LNCaP clone FGC (cell line): ENCODE results near the gene SGMS1.

Experiments
- DNase-seq: peaks from one replicate; pipeline ENCODE4 v3.0.0-alpha.2; 2011; ENCODE audit warnings: low read depth
- H3K4me3 ChIP-seq: 2 replicates; pipeline ENCODE4 v1.5.1; 2011; ENCODE audit warnings: mild to moderate bottlenecking, low read depth, low read length, control low read depth
- CTCF ChIP-seq: IDR thresholded peaks from 2 replicates; pipeline ENCODE4 v1.5.1; 2012; ENCODE audit warnings: mild to moderate bottlenecking; ENCODE audit not compliant: control insufficient read depth, insufficient read depth; ENCODE audit errors: extremely low read depth

The SGMS1 gene

GRCh38 chr10:50260791-50261281, 362.9 kb downstream of the SGMS1 start:
- DNase-seq, result no peak
- no peak overlapping the region for H3K4me3 ChIP-seq

More at GRCh38 chr10:50260791-50261281, 362.9 kb downstream of the SGMS1 start:
- no peak for TF ChIP-seq CTCF
